Globus pallidus (tissue), 1 donor: ENCODE data around the gene LRIT2.

ENCODE experiments used
- DNase-seq: peaks from one replicate; pipeline ENCODE4 v3.0.0-alpha.2; 2015; ENCODE audit warnings: low spot score

Gene LRIT2

DNA sequence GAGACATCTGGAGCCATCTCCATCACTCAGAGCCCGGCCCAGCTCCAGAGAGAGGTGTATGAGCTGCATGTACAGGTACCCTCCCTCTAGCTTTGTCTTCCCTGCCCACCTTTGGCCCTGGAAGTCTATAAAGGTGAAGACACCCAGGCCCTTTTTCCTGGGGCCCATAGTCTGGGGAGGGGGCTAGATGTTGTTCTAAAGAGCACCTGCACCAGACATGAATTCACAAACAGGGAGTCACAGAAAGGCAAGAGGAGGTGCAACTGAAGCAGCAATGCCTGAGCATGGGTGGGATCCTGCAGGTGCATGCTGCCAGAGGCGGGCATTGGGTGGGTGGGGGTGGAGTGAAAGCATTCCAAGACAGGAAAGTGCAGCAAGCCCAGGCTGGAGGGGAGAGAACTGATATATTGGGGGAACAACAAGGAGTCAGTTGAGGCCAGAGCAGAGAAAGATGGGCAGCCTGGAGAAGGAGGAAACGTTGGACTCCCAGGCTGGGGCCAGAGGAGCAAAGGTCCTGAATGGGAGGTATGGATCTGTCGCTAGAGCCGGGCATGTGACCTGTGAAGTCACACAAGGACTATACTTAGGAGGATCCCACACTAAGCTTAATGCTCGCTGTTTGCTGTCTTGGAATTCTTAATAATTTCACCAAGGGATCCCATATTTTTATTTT lies 19.4 kb downstream of the LRIT2 start:
- no peak for DNase-seq

DNA sequence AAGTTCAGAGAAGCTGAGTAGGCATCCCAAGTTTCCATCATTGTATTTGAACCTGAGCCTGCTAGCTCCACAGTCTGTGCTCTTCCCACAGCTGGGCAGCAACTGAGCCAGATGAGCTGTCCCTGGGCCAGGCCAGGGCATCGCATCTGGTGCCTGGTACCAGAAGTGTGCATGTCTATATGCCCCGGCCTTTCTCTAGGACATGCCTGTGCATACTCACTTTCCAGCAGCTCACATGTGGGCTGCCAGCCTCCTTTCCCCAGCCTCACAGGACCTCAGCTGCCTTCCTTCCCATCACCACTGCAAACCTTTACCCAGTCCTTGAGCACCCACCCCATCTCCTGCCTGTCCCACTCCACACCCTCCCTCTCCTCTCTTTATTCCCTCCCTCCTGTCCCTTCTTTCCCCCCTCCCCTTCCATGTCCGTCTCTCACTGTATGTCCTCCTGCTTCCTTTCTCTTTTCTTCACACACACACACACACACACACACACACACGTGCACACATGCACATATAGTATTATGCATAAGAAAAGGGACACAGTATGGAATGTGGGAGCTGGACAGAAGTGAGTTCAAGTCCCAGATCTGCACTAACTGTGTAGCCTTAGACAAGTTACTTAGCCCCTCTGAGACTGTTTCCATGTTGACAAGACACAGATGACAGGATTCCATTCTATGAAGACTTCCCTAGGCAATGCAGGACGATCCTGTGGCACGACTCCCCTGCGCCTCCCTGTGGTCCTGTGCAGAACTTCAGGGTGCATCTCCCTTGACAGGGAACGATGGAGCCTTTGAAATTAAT lies 20.1 kb downstream of the LRIT2 start:
- DNase-seq, result peak; percentile 60

DNA sequence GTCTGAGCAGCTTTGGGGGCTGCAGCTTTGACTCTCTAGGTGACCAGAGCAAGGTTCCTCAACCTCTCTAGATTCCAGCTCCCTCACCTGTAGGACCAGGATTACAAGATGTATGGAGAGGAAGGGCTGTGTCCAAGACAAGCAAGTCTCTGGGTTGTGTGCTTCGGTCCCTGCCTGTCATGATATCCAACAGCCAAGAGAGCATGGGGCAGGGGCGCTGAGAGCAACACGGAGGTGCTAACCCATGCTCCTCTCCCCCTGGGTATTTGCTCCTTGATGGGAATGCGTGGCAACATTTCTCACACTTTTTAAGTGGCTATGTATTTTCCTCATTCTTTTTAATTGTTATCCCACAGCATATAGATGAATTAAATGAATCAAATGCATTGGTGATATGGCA lies 20.7 kb downstream of the LRIT2 start:
- no peak for DNase-seq

DNA sequence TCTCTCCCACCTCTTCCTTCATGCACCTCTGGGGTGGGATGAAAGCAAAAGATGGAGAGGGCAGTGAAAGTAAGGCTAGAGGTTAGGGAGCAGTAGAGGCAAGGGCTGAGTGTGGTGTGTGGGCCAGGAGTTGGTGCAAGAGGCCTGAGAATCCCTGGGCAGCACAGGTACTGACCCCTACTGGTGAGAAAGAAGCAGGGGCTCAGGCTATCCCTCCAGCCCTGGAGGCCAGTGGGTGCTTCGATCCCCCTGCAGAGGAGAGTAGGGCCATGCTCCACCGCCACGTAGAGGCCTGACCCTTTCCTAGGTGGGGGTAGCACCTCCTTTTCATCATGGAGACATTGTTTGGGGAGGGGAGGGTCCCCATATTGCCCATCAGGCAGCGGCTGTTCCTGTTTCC lies 21.2 kb downstream of the LRIT2 start:
- DNase-seq, result no peak

DNA sequence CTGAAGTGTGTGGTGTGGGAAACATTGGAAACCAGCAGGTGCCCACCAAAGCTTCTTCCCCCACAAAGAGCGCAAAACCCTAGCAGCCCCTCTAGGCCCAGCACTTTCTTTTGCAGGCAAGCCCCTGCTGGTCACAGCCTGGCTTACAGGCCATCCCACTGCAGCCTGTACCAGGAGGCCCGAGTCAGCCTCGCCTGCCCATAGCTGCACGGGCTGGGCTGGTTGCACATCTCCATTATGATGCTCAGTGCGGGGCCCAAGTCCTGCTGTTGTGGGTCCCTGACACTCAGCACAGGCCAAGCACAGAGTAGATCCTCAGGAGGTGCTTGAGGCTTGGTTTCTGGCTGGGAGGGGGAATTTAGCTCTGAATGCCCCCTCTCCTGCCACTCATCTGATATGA lies 23.0 kb downstream of the LRIT2 start:
- DNase-seq, result no peak

DNA sequence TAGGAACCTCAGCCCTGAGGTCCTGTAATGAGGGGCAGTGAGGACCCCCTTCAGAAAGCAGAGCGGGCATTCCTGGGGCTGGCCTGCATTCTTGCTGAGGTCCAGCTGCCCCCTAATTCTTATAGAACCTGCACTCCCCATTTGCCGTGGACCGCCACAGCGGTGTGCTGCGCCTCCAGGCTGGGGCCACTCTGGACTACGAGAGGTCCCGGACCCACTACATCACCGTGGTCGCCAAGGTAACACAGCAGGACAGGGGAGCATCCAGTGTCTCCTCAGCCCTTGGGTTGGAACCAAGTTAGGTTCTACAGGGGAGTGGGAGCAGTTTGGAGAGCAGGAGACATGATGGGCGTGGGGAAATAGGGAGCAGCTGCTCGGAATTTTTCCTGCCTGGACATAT lies 23.7 kb downstream of the LRIT2 start:
- no peak for DNase-seq

DNA sequence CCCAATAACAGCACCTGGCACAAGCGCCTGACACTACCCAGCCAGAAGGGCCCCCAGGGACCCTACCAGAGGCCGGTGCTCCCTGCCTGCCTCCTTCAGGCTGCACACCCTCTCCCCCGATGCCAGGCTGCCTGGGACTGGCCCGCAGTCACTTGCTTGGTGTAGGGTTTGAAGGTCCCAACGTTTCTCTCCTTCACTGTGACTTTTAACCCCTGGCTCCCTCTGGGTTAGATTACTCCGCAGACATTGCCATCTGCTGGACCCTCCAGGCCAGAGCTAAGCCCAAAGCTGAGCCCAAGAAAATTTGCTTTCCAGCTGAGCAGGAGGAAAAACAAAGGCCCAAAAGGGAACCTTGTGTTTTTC lies 24.1 kb downstream of the LRIT2 start:
- DNase-seq, result no peak

DNA sequence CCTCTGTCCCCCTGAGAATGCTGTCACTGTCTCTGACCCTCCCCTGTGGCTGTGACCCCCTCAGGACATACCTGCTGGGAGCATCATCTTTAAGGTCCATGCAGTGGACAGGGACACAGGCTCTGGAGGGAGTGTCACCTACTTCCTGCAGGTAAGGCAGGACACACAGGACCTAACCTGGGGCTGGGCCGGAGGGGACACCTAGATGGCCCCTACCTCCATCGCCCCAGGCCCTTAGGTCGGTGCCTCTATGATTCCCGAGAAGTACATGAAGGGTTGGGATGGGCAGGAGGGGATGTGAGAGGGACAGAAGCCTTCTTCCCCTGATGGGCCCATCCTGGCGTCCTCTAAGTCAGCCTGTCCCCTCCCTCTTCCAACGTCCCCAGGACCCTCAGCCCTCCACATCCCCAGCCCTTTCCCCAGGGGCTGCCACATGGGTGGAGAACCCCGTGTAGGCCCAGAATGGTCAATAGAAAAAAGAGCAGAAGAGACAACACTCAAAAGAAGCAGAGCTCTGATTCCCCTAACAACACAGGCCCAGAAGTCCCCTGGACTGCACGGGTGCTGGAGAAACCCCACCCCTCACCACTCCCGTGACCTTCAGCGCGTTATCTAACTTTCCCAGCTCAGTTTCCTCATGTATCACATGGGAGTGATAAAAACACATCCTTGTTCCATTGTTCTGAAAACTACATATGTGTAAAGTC lies 24.7 kb downstream of the LRIT2 start:
- DNase-seq, result no peak

DNA sequence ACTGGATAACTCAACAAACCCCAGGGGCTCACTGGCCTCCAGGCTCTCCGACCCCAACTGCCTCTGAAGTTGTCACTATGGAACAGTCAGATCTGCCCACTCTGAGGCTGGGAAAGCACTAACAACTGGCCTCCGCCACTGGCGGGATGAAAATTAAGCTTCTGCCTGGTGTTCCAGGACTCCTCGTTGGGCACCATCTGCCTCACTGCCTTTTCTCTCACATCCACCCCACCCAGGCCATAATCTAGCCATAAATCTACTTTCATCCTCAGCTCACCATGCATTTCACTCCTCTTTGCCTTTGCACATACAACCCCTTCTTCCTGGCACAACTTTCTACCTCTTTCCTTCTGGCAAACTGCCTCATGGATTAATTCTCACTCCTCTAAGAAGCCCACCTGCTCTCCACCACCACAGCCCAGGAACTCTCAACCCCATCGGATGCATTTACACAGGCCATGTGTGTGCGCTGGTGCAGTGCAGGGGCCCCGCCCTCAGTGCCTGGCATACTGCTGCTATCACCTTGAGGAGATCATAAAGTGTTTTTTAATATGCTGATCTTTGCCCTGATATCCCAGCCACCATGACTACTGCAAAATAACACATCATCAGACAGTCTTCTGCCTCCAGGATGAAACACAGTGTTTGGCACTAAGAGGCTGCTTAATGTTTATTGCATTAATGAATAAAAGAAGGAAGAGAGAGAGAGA lies 27.0 kb downstream of the LRIT2 start:
- no peak for DNase-seq

DNA sequence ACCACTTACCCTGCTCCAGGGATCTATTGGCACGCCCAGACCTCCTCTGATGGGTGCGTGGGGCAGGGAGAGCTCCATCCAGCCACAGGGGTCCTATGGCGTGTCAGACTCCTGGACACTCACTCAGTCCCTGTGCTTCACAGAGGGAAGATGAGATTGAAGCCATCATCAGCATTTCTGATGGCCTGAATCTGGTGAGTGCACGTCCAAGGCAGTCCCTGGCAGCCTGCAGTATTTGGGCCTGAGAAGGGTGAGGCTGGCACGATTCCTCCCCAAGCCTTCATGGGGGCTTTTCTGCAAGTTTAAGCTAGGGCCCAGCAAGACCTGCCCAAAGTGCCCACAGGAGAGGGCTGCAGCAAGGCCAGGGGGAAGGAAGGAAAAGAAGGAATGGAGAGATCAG lies 27.7 kb downstream of the LRIT2 start:
- no peak for DNase-seq

DNA sequence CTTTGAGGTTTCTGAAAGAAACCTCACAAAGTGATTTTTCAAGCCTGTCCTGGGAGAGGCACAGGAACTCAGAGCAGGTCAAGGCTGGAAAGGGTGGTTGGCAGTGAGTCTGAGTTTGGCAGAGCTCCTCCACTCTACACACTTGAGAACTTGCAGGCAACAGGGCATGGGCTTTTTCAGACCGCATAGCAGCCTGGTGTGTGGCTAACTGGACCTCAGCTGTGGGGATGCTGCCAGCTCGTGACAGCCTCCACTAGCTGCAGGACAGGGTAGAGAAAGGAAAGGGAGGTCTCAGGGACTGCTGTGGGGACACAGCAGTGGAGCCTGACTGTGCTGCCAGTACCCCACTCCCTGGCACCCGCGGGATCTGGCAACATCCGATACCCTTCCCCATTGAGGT lies 28.4 kb downstream of the LRIT2 start:
- DNase-seq, result no peak

DNA sequence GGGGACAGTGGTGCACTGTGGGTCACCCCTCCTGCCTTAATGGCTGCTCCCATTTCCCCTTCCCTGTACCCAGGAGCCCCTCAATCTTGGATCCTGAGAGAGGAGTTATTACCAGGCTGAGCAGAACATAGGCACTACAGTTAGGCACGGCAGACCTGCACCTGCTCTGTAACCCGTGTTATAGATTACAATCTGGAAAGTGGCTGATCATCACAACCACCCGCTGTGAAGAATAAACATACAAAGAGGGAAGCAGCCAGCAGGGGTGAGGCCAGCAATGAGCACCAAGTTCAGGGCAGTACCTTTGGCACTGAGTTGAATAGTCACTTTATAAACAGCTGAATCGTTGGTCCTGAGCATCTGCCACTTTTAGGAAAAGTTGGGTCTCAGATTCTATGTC lies 29.3 kb downstream of the LRIT2 start:
- DNase-seq, result no peak

DNA sequence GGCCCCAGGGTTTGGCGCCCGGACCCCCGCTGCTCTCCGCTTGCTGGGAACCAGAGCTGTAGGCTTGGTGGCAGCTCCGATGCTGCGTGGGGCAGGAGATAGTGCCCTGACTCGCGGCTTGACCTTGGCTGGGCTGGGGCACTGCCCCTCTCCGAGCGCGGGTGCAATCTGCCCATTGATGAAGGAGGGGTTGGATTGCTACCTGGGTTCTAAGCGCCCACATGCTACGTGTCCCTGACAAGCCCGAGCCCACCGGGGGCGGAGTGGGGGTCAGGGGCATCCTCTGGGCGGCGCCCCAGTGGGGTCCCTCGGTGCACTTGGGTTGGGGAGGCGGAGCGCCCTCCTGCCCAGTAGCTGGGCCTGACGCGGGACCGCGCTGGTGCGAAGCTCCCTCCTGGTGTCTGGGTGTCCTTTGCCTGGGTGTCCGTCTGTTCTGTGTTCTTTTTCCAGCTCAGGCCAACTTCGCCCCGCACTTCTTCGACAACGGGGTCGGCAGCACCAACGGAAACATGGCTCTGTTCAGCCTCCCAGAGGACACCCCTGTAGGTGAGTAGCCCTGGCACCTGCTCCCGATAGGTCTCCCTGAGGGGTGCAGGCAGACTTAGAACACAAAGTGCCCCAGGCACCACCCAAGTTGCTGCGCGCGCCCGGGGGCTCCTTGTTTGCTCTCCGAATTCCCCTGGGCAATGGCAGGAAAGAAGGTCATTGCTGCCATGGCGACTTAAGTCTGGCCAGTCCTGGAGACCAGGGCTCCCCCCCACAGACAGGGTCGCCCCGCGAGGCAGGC lies 30.1 kb downstream of the LRIT2 start:
- no peak for DNase-seq

DNA sequence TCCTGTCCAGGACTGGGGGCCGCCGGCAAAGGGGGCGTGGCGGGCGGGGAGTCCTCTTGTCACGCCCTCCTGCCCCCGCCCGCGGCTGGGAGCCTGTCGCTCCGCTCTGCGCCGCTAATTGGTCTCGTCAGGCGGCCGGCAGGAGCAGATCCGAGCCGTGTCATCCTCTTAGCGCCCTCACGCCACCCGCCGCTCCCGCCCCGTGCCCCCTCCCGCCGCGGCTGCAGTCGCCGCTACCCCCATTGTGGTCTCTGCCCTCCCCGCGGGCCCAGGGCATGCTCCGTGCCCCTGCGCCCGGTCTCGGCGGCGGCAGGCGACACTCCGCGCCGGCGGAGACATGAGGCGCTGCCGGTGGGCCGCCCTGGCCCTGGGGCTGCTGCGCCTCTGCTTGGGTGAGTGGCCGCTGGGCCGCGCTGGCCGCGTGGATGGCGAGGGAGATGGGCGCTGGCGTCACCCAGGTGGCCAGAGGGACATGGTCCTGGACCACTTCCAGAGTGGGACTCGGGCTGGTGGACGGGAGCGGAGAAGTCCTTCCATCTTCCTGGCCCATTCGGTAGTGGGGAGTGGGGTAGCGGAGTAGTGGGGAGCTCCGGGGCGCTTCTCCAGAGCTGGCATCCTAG lies 30.8 kb downstream of the LRIT2 start, which contains the start of gene CDHR1:
Gene CDHR1, plus strand, starts transcription at position 114 of the 620 bp plus-strand sequence. Its CDS starts 224 bp downstream, at position 338.
- no peak for DNase-seq

DNA sequence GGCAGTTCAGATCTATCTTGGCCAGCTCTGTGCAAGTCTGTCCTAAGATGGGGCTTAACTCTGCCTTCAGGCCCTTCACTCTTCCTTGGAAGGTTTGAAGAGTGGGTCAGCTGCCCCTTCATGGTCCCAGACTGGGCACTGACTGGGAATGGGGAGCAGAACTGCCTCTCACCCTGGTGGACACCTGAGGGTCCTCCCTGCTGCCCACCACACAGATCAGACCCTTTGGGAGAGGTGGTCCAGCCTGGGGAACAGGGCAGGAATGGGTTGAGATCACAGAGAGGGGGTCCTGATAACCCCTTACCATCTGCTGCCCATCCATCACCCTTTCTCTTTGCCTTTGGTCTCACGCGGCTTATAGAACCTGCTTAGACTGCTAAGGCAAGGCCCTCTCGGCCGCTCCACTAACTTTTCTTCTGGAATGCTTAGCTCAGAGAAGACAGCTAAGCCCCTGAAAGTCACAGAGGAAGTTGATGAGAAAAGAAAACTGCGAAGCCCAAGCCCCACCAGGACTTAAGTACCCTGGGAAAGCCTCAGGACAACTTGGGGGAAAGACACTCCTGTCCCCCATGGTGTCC lies 31.4 kb downstream of the LRIT2 start:
- no peak for DNase-seq

DNA sequence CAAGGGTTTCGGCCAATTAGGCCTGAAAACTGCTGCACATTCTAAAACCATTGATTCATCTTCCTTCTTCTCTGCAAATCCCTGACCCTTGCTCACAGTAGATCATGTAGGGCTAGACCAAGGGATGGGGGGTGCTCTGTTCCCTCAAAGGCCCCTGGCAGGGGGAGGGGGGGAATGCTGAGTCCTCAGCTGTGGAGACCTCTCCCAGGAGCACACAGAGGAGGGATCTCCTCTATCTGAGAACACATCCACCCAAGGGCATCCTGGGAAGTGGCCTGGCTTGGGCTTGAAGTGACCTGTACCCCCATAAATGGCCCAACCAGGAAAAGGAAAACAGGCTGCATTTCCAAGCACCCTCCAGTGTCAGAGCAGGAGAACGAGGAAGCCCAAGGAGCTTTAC lies 32.0 kb downstream of the LRIT2 start:
- no peak for DNase-seq

DNA sequence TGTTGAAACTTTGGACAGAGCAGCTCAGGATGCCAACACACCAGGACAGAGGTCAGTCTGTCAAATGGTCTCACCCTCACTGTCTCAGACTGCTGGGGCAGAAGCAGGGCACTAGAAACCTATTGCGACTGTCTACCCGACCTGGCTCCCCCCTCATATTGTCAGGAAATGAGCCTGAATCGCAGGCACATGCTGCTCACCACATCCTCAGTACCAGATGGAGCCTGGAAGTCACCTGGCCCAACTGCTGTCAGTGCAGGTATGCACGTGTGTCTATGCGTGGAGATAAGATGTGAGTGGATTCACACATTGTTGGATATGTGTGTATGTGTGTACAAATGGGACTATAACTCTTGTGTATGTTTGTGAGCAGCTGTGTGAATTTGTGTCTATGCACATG lies 34.2 kb downstream of the LRIT2 start:
- no peak for DNase-seq

DNA sequence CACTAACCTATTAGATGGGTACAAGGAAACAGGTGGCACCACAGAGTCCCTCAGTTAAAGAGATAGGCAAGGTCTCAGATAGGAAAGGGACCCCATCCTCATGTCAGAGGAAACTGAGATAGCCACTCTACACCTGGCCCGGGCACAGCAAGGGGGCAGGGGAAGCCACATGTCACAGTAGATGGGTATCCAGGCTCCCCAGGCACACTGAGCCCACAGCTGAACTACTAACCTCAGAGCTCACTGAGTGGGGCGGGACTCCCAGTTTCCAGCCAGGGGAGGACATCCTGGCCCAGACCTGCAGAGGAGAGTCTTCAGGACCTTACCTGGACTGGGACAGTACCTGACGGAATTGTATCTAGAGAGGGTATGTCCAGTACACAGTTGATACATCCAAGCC lies 34.7 kb downstream of the LRIT2 start:
- DNase-seq, result no peak

DNA sequence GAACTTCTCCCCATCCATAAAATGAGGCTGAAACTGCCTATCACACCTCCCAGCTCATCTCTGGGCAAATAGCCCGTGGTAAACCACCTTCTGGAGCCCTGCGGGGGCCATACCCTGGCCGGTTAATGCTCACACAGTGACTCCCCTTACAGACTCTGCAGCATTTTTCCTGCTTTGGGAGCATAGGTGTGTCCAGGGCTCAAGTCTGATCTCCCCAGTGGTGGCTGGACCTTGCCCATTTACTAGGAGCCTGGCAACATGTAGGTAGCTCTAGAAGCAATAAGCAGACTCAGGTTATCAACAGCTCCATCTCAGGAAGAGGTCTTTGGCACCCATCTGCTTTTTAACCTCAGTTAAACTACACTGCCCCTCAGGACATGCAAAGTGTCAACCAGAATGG lies 36.5 kb downstream of the LRIT2 start:
- no peak for DNase-seq

DNA sequence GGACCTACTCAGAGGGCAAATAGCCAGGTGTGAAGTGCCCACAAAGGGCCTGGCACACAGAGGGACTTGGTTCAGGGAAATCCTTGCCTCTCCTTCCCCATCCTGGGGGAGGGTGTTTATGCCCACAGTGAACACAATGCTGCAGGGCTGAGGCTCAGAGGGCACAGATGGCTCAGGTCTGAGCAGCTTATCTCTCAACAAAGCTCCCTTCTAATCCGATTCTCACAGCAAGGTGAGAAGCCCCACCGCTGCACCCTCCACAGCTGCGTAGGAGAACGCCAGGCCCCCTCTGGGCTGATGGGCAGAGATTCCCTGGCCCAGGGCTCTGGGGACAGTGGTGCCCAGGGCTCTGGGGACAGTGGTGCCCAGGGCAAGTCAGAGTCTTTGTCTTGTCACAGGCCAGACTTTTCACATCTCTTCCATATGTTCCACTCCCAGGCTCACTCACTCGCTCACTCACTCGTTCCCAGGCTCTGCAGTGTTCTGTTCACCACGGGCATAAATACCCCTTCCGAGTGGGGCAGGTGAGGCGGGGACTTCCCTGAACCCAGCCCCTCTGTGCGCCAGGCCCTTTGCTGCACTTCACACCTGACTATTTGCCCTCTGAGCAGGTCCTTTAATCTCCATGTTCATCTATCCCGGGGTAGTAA lies 39.7 kb downstream of the LRIT2 start:
- no peak for DNase-seq
